HL-60 (cell line): ENCODE data around the gene PIR.
A peak's percentile ranks its signal among the peaks of the same experiment; 100 is the strongest.

Experiments
- DNase-seq, 2 experiments: peaks; one replicate each; pipeline ENCODE4 v3.0.0-alpha.2; 2010 to 2020; ENCODE audit warnings: low read depth in 1 of 2, low spot score in 1 of 2
- H3K27ac ChIP-seq: fragments of 250-450 bp; sonication (Bioruptor Pico); replicated peaks from 2 replicates; pipeline ENCODE4 v1.5.1; 2020; ENCODE audit warnings: mild to moderate bottlenecking, moderate library complexity
- H3K27me3 ChIP-seq: fragments of 250-450 bp; sonication (Bioruptor Pico); 2 replicates; pipeline ENCODE4 v1.5.1; 2021; ENCODE audit warnings: mild to moderate bottlenecking, moderate library complexity; ENCODE audit not compliant: insufficient read depth, poor library complexity, severe bottlenecking
- H3K4me3 ChIP-seq: replicated peaks from 2 replicates; pipeline ENCODE4 v1.5.1; 2011; ENCODE audit warnings: mild to moderate bottlenecking, control low read depth, low read length; ENCODE audit not compliant: insufficient read depth
- GABPA ChIP-seq: IDR thresholded peaks from 2 replicates; pipeline ENCODE4 v1.6.1; 2012; ENCODE audit warnings: low read depth
- POLR2AphosphoS5 ChIP-seq: IDR thresholded peaks from 2 replicates; pipeline ENCODE4 v1.6.1; 2012; ENCODE audit warnings: low read depth
- SPI1 ChIP-seq: IDR thresholded peaks from 2 replicates; pipeline ENCODE4 v1.6.1; 2012; ENCODE audit warnings: low read depth, mild to moderate bottlenecking, borderline replicate concordance
- TF ChIP-seq, protein P1 (sequence below): IDR thresholded peaks from one replicate; pipeline ENCODE4 v1.5.1; 2011; ENCODE audit warnings: low read length, control low read depth, inconsistent platforms; ENCODE audit not compliant: insufficient read depth
- TF ChIP-seq, protein P2 (sequence below): IDR thresholded peaks from 2 replicates; pipeline ENCODE4 v1.6.1; 2012; ENCODE audit warnings: low read depth; ENCODE audit not compliant: insufficient replicate concordance

The PIR gene

DNA sequence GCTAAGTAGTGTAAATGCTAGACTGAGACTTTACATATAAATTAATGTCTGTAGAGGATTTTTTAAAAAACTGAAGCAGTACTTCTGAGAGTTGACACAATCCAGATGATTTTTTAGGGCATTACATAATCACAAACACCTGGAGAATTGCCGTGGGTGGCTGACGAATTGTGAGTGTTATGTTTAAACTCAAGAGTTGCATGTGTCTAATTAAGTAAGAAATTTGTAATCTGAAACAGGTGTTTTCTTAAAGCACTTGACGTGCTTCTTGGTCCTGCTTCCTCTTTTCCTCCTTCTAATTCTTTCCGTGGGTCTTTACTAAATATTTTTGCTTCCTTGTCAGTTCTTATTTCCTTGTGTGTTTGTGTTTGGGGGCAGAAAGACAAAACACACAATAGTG lies 27.8 kb downstream of the PIR start:
- DNase-seq = no peak
- no peak overlapping the region for H3K4me3 ChIP-seq
- no peak overlapping the region for H3K27ac ChIP-seq
- TF ChIP-seq GABPA (no peak), SPI1 (peak; percentile 19; the same call in 1 of the 2 replicates)
- H3K27me3 ChIP-seq = peaks cover 3% of the 10 kb centered on the region

DNA sequence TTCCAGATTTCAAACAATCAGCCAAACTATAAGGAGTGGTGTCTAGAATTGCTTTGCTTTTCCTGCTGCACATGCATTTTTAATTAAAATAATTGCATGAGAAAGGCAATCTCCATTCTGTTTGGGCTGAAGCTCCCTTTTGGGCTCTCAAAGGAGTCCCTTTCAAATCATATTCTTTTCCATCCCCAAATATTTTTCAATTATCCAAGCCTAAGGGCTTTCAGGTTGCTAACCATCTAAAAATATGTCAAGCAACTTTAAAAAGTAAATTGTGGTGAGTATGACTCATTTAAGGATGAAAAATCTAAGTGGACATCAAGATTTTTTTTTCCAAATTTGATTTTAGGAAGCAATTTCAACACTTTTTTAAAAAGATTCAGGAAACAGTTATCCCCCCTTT lies 28.4 kb downstream of the PIR start:
- TF ChIP-seq SPI1 (no peak), GABPA (no peak), POLR2AphosphoS5 (no peak)
- TF ChIP-seq, protein P1, sequence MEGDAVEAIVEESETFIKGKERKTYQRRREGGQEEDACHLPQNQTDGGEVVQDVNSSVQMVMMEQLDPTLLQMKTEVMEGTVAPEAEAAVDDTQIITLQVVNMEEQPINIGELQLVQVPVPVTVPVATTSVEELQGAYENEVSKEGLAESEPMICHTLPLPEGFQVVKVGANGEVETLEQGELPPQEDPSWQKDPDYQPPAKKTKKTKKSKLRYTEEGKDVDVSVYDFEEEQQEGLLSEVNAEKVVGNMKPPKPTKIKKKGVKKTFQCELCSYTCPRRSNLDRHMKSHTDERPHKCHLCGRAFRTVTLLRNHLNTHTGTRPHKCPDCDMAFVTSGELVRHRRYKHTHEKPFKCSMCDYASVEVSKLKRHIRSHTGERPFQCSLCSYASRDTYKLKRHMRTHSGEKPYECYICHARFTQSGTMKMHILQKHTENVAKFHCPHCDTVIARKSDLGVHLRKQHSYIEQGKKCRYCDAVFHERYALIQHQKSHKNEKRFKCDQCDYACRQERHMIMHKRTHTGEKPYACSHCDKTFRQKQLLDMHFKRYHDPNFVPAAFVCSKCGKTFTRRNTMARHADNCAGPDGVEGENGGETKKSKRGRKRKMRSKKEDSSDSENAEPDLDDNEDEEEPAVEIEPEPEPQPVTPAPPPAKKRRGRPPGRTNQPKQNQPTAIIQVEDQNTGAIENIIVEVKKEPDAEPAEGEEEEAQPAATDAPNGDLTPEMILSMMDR = no peak
- TF ChIP-seq, protein P2, sequence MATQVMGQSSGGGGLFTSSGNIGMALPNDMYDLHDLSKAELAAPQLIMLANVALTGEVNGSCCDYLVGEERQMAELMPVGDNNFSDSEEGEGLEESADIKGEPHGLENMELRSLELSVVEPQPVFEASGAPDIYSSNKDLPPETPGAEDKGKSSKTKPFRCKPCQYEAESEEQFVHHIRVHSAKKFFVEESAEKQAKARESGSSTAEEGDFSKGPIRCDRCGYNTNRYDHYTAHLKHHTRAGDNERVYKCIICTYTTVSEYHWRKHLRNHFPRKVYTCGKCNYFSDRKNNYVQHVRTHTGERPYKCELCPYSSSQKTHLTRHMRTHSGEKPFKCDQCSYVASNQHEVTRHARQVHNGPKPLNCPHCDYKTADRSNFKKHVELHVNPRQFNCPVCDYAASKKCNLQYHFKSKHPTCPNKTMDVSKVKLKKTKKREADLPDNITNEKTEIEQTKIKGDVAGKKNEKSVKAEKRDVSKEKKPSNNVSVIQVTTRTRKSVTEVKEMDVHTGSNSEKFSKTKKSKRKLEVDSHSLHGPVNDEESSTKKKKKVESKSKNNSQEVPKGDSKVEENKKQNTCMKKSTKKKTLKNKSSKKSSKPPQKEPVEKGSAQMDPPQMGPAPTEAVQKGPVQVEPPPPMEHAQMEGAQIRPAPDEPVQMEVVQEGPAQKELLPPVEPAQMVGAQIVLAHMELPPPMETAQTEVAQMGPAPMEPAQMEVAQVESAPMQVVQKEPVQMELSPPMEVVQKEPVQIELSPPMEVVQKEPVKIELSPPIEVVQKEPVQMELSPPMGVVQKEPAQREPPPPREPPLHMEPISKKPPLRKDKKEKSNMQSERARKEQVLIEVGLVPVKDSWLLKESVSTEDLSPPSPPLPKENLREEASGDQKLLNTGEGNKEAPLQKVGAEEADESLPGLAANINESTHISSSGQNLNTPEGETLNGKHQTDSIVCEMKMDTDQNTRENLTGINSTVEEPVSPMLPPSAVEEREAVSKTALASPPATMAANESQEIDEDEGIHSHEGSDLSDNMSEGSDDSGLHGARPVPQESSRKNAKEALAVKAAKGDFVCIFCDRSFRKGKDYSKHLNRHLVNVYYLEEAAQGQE = no peak
- peaks cover 3% of the 10 kb centered on the region for H3K27me3 ChIP-seq
- no peak overlapping the region for H3K4me3 ChIP-seq
- DNase-seq = no peak
- H3K27ac ChIP-seq = no peak overlapping the region

DNA sequence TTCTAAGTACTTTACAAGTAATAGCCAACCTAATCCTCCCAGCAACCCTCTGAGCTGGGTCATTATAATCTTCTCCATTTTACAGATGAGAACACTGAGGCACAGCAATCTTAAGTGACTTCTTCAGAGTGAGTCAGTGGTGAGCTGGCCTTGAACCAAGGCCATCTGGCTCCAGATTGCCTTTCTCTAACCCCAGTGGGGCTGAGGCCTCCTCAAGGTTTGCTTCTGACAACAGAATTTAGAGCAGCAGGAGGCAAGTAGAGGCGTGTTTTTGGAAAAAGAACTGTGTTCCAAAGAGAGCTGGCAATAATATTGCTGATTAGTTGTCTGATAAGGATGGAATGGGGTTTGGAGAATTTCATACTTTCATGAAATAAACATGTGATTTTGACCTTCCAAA lies 41.2 kb downstream of the PIR start:
- H3K27ac ChIP-seq = no peak overlapping the region
- H3K27me3 ChIP-seq = no peaks in the 10 kb centered on the region
- TF ChIP-seq POLR2AphosphoS5 (no peak), SPI1 (no peak)
- DNase-seq = no peak
- H3K4me3 ChIP-seq = no peak overlapping the region

DNA sequence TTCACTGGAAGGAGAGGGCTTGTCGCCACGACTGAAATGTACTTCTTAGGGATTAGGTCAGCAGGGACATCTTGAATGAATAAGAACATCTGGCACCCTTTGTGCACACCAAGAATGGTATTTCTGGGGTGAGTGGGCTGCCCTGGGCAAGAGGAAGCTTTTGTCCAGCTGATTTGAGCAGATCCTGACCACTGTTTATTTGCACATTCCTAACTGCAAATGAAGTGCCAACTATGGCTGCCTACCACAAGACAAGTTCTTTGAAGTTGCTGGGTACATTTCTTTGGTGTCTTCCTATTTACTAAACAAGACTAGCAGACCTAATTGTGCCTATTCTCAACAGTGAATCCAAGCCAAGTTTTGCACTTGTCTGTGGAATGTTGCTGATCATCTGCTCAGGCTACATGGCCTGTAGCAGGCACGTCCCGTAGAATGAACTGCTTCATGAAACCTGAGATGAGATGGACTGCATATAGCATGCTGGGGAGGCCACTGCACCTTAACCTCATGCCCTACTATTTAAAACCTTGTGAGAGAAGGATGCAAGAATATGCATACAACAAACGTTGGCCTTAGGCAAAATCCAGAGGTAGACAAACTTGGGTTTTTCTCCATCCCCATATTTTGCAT lies 45.0 kb downstream of the PIR start:
- Histone ChIP-seq H3K4me3 (no peak overlapping the region), H3K27ac (no peak overlapping the region), H3K27me3 (no peaks in the 10 kb centered on the region)
- no peak for DNase-seq
- TF ChIP-seq GABPA = no peak
- no peak for TF ChIP-seq SPI1
- TF ChIP-seq, protein P2 = no peak
- TF ChIP-seq POLR2AphosphoS5 = no peak
- TF ChIP-seq, protein P1 = no peak

DNA sequence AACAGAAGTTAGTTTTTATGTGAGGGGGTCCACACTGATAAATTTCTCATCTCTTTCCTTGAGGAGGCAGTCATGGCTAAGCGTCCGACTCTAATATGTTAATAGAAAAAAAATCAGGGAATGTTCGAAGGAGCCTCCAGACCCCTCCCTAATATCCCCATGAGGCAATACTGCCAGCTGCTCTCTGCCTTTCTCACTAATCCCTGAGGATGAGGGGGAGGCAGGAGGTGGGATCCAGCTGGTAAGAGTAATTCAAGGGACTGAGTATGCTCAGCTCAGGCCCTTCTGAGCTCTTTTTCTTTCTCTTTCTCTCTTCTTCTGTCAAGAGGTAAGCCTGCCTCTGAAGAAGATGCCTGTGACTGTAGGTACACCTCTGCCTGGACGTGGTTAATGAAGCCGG lies 51.7 kb downstream of the PIR start:
- Histone ChIP-seq H3K27ac (no peak overlapping the region), H3K27me3 (no peaks in the 10 kb centered on the region), H3K4me3 (no peak overlapping the region)
- no peak for TF ChIP-seq GABPA
- TF ChIP-seq, protein P1 = no peak
- TF ChIP-seq, protein P2 = no peak
- no peak for TF ChIP-seq SPI1
- no peak for TF ChIP-seq POLR2AphosphoS5
- DNase-seq = no peak
